Fibroblast of lung (primary cell): ENCODE measurements around the gene LNX2. TPM values are rescaled to one million over a fixed set of nuclear protein-coding genes. Genes with fewer than 3 reads are reported as not detected.

Source experiments
- DNase-seq, 2 donors: peaks; one replicate each; pipeline versions ENCODE4 v3.0.0 to v3.0.0-alpha.2; 2010; ENCODE audit warnings: low read depth in 2 of 2
- H2AFZ ChIP-seq: 2 replicates; pipeline ENCODE4 v1.5.1; 2012; ENCODE audit warnings: low read length, control low read depth, inconsistent platforms
- H3K27ac ChIP-seq: 2 replicates; pipeline ENCODE4 v1.5.1; 2011; ENCODE audit warnings: low read length, control low read depth; ENCODE audit not compliant: insufficient read depth
- H3K27me3 ChIP-seq: 2 replicates; pipeline ENCODE4 v1.5.1; 2011; ENCODE audit warnings: mild to moderate bottlenecking, low read length; ENCODE audit not compliant: control insufficient read depth, insufficient read depth
- H3K36me3 ChIP-seq: 2 replicates; pipeline ENCODE4 v1.5.1; 2011; ENCODE audit warnings: low read length; ENCODE audit not compliant: control insufficient read depth, insufficient read depth
- H3K4me1 ChIP-seq: 2 replicates; pipeline ENCODE4 v1.5.1; 2011; ENCODE audit warnings: low read length; ENCODE audit not compliant: control insufficient read depth, insufficient read depth; ENCODE audit errors: extremely low read depth
- H3K4me2 ChIP-seq: 2 replicates; pipeline ENCODE4 v1.5.1; 2011; ENCODE audit warnings: low read length, control low read depth; ENCODE audit not compliant: insufficient read depth; ENCODE audit errors: extremely low read depth
- H3K4me3 ChIP-seq, 4 experiments: fragments of 200-600 bp in 1 of 4; sonication (generic) in 1 of 4; replicated peaks in 1 of 4; 2 replicates each; pipeline ENCODE4 v1.5.1; 2011 to 2016; ENCODE audit warnings: low read length in 4 of 4, low read depth in 3 of 4, mild to moderate bottlenecking in 3 of 4, control low read depth in 2 of 4, inconsistent platforms in 1 of 4, mixed read lengths in 1 of 4; ENCODE audit not compliant: insufficient read depth in 1 of 4; ENCODE audit errors: control extremely low read depth in 1 of 4
- H3K79me2 ChIP-seq: 2 replicates; pipeline ENCODE4 v1.5.1; 2012; ENCODE audit warnings: mild to moderate bottlenecking, low read length, inconsistent platforms; ENCODE audit not compliant: control insufficient read depth, insufficient read depth
- H3K9ac ChIP-seq: 2 replicates; pipeline ENCODE4 v1.5.1; 2011; ENCODE audit warnings: mild to moderate bottlenecking, low read length, control low read depth; ENCODE audit not compliant: insufficient read depth
- H3K9me3 ChIP-seq: 2 replicates; pipeline ENCODE4 v1.5.1; 2012; ENCODE audit warnings: low read depth, low read length; ENCODE audit not compliant: control insufficient read depth, insufficient read depth
- H4K20me1 ChIP-seq: 2 replicates; pipeline ENCODE4 v1.5.1; 2011; ENCODE audit warnings: low read length; ENCODE audit not compliant: control insufficient read depth, insufficient read depth; ENCODE audit errors: extremely low read depth
- CTCF ChIP-seq, 2 donors: IDR thresholded peaks in 1 of 2; conservative IDR thresholded peaks in 1 of 2; 1 replicate in 1 of 2; 2 replicates in 1 of 2; pipeline ENCODE4 v1.5.1; 2011 to 2012; ENCODE audit warnings: low read length in 2 of 2, control low read depth in 1 of 2, inconsistent platforms in 1 of 2, low read depth in 1 of 2, mild to moderate bottlenecking in 1 of 2
- EZH2 ChIP-seq: IDR thresholded peaks from 2 replicates; pipeline ENCODE4 v1.5.1; 2012; ENCODE audit warnings: low read length, control low read depth, mild to moderate bottlenecking; ENCODE audit errors: missing control alignments
- polyA plus RNA-seq, 2 donors: library from polyadenylated mRNA; depleted of rRNA in 1 of 2; stranded (reverse) in 1 of 2; unstranded in 1 of 2; fragments of >200 nt; gene quantifications; 2 replicates each; pipeline ENCODE4 v1.2.1, GENCODE V29; 2011 to 2012; ENCODE audit warnings: missing spikeins in 1 of 2
- total RNA-seq: library from RNA; depleted of rRNA; stranded (reverse); fragments of >200 nt; gene quantifications from 2 replicates; pipeline ENCODE4 v1.2.1, GENCODE V29; 2014

The LNX2 gene
- total and polyA plus RNA-seq, 2 donors (not counting 1 experiment from before 2014, with no cell fraction given): 6.0 to 7.6 TPM

GRCh38 chr13:27637289-27637626 lies 16.9 kb upstream of the LNX2 start:
- Histone ChIP-seq H3K4me1 (no peaks in the 10 kb centered on the region), H3K4me2 (no peak overlapping the region), H3K27ac (no peak overlapping the region), H3K9me3 (no peaks in the 10 kb centered on the region), H3K27me3 (no peaks in the 10 kb centered on the region), H3K79me2 (peaks cover 8% of the 10 kb centered on the region), H2AFZ (no peak overlapping the region), H3K4me3 (no peak overlapping the region), H3K36me3 (no peaks in the 10 kb centered on the region), H4K20me1 (no peaks in the 10 kb centered on the region), H3K9ac (no peak overlapping the region)
- TF ChIP-seq CTCF (conservative IDR thresholded peaks at IDR 0.05 in 1 of 2, IDR thresholded peaks at IDR 0.05 in 1 of 2; ENCODE audit: low read depth in 1 of 2, low read length in 2 of 2): no peak
- TF ChIP-seq EZH2: no peak
- no peak for DNase-seq

GRCh38 chr13:27636589-27637288 lies 16.4 kb upstream of the LNX2 start:
- Histone ChIP-seq H3K79me2 (peaks cover 7% of the 10 kb centered on the region), H3K9me3 (no peaks in the 10 kb centered on the region)
- DNase-seq: peak; percentile 47 to 67

GRCh38 chr13:27635266-27635665 lies 14.9 kb upstream of the LNX2 start:
- H2AFZ ChIP-seq: no peak overlapping the region

More at GRCh38 chr13:27636589-27637288, 16.4 kb upstream of the LNX2 start:
- Histone ChIP-seq H3K4me3 (no peak overlapping the region), H4K20me1 (no peaks in the 10 kb centered on the region), H3K27ac (no peak overlapping the region), H3K27me3 (no peaks in the 10 kb centered on the region), H3K36me3 (no peaks in the 10 kb centered on the region), H3K4me1 (no peaks in the 10 kb centered on the region), H3K4me2 (no peak overlapping the region), H2AFZ (no peak overlapping the region), H3K9ac (no peak overlapping the region)
- TF ChIP-seq EZH2 (no peak), CTCF (conservative IDR thresholded peaks at IDR 0.05 in 1 of 2, IDR thresholded peaks at IDR 0.05 in 1 of 2; ENCODE audit: low read depth in 1 of 2, low read length in 2 of 2) (no peak)

More at GRCh38 chr13:27635266-27635665, 14.9 kb upstream of the LNX2 start:
- Histone ChIP-seq H3K9ac (no peak overlapping the region), H3K4me3 (no peak overlapping the region), H3K79me2 (peaks cover 9% of the 10 kb centered on the region), H3K27me3 (no peaks in the 10 kb centered on the region), H3K36me3 (peaks cover 1% of the 10 kb centered on the region), H4K20me1 (no peaks in the 10 kb centered on the region), H3K4me1 (no peaks in the 10 kb centered on the region), H3K4me2 (no peak overlapping the region), H3K27ac (no peak overlapping the region), H3K9me3 (no peaks in the 10 kb centered on the region)
- no peak for TF ChIP-seq CTCF (conservative IDR thresholded peaks at IDR 0.05 in 1 of 2, IDR thresholded peaks at IDR 0.05 in 1 of 2; ENCODE audit: low read depth in 1 of 2, low read length in 2 of 2)
- TF ChIP-seq EZH2: no peak
- no peak for DNase-seq
